H1 (cell line): ENCODE data around the gene RPN2.

ENCODE experiments used
- CEBPB ChIP-seq: IDR thresholded peaks from 2 replicates; pipeline ENCODE4 v1.6.1; 2012; ENCODE audit warnings: low read depth, low read length
- CTCF ChIP-seq, 3 experiments: IDR thresholded peaks; 1 replicate in 2 of 3; 2 replicates in 1 of 3; pipeline versions ENCODE4 v1.5.1 to v1.6.1; 2011; ENCODE audit warnings: low read length in 3 of 3, mild to moderate bottlenecking in 3 of 3, inconsistent platforms in 2 of 3, low read depth in 1 of 3, moderate library complexity in 1 of 3; ENCODE audit not compliant: insufficient read depth in 1 of 3; ENCODE audit errors: control extremely low read depth in 1 of 3
- EZH2 ChIP-seq: fragments of 200-600 bp; sonication (generic); IDR thresholded peaks from 2 replicates; pipeline ENCODE4 v1.7.1; 2012; ENCODE audit warnings: low read depth, mild to moderate bottlenecking, moderate library complexity, low read length, inconsistent platforms; ENCODE audit not compliant: severe bottlenecking
- HDAC6 ChIP-seq: IDR thresholded peaks from one replicate; pipeline ENCODE4 v1.7.1; 2012; ENCODE audit warnings: low read depth, mild to moderate bottlenecking, inconsistent platforms, low read length, moderate library complexity
- JUN ChIP-seq: IDR thresholded peaks from 2 replicates; pipeline ENCODE4 v1.6.1; 2011; ENCODE audit warnings: low read depth, mild to moderate bottlenecking, improper control_type of control experiment, low read length
- JUND ChIP-seq: IDR thresholded peaks from 2 replicates; pipeline ENCODE4 v1.6.1; 2011; ENCODE audit warnings: mild to moderate bottlenecking, improper control_type of control experiment, low read length
- POLR2A ChIP-seq, 2 experiments: IDR thresholded peaks; 1 replicate in 1 of 2; 2 replicates in 1 of 2; pipeline ENCODE4 v1.6.1; 2011; ENCODE audit warnings: low read depth in 2 of 2, low read length in 2 of 2, mild to moderate bottlenecking in 2 of 2; ENCODE audit errors: control extremely low read depth in 1 of 2
- RNF2 ChIP-seq: fragments of 200-900, 300-1000 bp; sonication (generic); IDR thresholded peaks from 2 replicates; pipeline ENCODE4 v1.7.1; 2016; ENCODE audit warnings: borderline replicate concordance, low read depth, mild to moderate bottlenecking, antibody characterized with exemption, low read length; ENCODE audit not compliant: poor library complexity, severe bottlenecking; ENCODE audit errors: missing control alignments
- SIN3A ChIP-seq, 2 experiments: IDR thresholded peaks in 1 of 2; conservative IDR thresholded peaks in 1 of 2; 2 replicates each; pipeline ENCODE4 v1.6.1; 2011 to 2012; ENCODE audit warnings: low read length in 2 of 2, improper control_type of control experiment in 1 of 2, low read depth in 1 of 2, mild to moderate bottlenecking in 1 of 2

GRCh38 chr20:37285664-37286374, 106.7 kb downstream of the RPN2 start:
- TF ChIP-seq RNF2 (no peak), JUN (no peak), EZH2 (no peak), HDAC6 (no peak), SIN3A (conservative IDR thresholded peaks at IDR 0.05 in 1 of 2, IDR thresholded peaks at IDR 0.05 in 1 of 2; ENCODE audit: low read depth in 1 of 2, low read length in 2 of 2) (no peak), CTCF (IDR thresholded peaks at IDR 0.05; ENCODE audit: control extremely low read depth in 1 of 3, insufficient read depth in 1 of 3, low read depth in 1 of 3, low read length in 3 of 3) (no peak), CEBPB (no peak), JUND (no peak), POLR2A (IDR thresholded peaks at IDR 0.05; ENCODE audit: control extremely low read depth in 1 of 2, low read depth in 2 of 2, low read length in 2 of 2) (no peak)
